ENCODE measurements around the gene MT1X.

Gene MT1X

DNA sequence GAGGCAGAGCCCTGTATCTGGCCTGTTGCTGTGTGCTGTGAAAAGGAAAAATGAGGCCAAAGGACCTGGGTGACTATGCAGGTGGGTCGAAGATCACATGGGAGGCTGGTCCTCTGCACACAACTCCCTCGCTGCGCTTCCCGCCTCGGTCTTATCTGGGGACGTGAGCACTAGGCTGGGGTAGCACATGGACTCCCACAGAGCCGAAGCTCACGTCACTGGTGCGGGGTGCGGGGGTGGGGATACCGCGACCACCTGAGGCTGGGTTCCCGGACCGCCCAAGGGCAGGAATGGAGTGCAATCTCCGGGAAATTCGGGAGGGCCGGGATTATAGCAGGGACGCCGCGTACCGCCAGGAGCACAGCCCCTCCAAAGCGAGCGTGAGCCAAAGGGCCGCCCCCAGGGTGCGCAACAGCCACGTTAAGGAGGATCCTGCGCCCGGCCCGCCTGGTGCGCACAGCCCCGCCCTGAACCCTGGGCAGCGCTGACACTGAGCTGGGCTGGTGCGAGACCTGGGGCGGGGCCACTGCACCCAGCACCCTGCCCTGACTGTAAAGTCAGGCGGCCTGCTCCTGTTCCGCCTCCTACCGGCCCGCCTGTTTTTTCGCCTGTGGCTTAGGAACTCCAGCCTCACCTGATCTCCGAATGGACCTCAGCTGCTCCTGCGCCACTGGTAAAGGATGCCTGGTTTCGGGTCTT, 39.0 kb upstream of the MT1X start:
- peak overlapping the region; percentile 12 for H3K9ac ChIP-seq (ENCODE audit: low read depth, low read length)
- H3K36me3 ChIP-seq (ENCODE audit: insufficient read depth, low read length) = no peaks in the 10 kb centered on the region
- no peaks in the 10 kb centered on the region for H3K9me3 ChIP-seq (replicated peaks; ENCODE audit: low read length)
- peaks cover 40% of the 10 kb centered on the region for H3K27me3 ChIP-seq (ENCODE audit: control insufficient read depth, insufficient read depth, low read length)
- peak overlapping the region; percentile 78 for H3K4me2 ChIP-seq (ENCODE audit: low read length)
- peak overlapping the region; percentile 63 for H3K4me3 ChIP-seq (ENCODE audit: low read length)
- H3K4me1 ChIP-seq (ENCODE audit: control insufficient read depth, insufficient read depth, low read length) = peaks cover 15% of the 10 kb centered on the region

- H3K36me3 ChIP-seq (ENCODE audit: insufficient read depth, low read length) = no peaks in the 10 kb centered on the region
- no peak overlapping the region for H3K9ac ChIP-seq (ENCODE audit: low read depth, low read length)
- H3K9me3 ChIP-seq (replicated peaks; ENCODE audit: low read length) = no peaks in the 10 kb centered on the region
- H3K27me3 ChIP-seq (ENCODE audit: control insufficient read depth, insufficient read depth, low read length) = peaks cover 46% of the 10 kb centered on the region
- peak overlapping the region; percentile 78 for H3K4me2 ChIP-seq (ENCODE audit: low read length)
- H3K4me1 ChIP-seq (ENCODE audit: control insufficient read depth, insufficient read depth, low read length) = peaks cover 11% of the 10 kb centered on the region
- peak overlapping the region; percentile 63 for H3K4me3 ChIP-seq (ENCODE audit: low read length)
These were observed 38.4 kb upstream of the MT1X start for GRCh38 chr16:56643833-56644232.

DNA sequence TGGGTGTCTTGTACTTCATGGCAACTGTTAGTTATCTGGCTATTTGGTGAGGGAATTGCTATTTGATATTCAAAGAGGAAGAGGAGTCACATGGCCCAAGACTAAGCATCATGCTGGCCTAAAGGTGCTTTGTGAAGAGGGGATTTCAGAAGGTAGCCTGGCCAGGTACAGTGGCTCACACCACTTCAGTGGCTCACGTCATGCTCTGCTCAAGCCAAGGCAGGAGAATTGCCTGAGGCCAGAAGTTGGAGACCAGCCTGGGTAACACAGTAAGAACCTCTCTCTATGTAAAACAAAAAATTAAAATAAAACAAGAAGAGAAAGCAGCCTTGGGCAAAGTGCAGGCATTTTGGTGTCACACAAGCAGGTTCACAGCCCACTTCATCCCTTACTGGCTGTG, 37.0 kb upstream of the MT1X start:
- Histone ChIP-seq H3K4me2 (ENCODE audit: low read length) (no peak overlapping the region), H3K27me3 (ENCODE audit: control insufficient read depth, insufficient read depth, low read length) (peaks cover 59% of the 10 kb centered on the region), H3K4me3 (ENCODE audit: low read length) (no peak overlapping the region), H3K9me3 (replicated peaks; ENCODE audit: low read length) (no peaks in the 10 kb centered on the region), H3K4me1 (ENCODE audit: control insufficient read depth, insufficient read depth, low read length) (peaks cover 11% of the 10 kb centered on the region), H3K9ac (ENCODE audit: low read depth, low read length) (no peak overlapping the region), H3K36me3 (ENCODE audit: insufficient read depth, low read length) (no peaks in the 10 kb centered on the region)

GRCh38 chr16:56645838-56646237, 36.4 kb upstream of the MT1X start:
- Histone ChIP-seq H3K9ac (ENCODE audit: low read depth, low read length) (no peak overlapping the region), H3K27me3 (ENCODE audit: control insufficient read depth, insufficient read depth, low read length) (peaks cover 62% of the 10 kb centered on the region), H3K9me3 (replicated peaks; ENCODE audit: low read length) (no peaks in the 10 kb centered on the region), H3K4me2 (ENCODE audit: low read length) (no peak overlapping the region), H3K36me3 (ENCODE audit: insufficient read depth, low read length) (no peaks in the 10 kb centered on the region), H3K4me3 (ENCODE audit: low read length) (no peak overlapping the region), H3K4me1 (ENCODE audit: control insufficient read depth, insufficient read depth, low read length) (peaks cover 11% of the 10 kb centered on the region)

DNA sequence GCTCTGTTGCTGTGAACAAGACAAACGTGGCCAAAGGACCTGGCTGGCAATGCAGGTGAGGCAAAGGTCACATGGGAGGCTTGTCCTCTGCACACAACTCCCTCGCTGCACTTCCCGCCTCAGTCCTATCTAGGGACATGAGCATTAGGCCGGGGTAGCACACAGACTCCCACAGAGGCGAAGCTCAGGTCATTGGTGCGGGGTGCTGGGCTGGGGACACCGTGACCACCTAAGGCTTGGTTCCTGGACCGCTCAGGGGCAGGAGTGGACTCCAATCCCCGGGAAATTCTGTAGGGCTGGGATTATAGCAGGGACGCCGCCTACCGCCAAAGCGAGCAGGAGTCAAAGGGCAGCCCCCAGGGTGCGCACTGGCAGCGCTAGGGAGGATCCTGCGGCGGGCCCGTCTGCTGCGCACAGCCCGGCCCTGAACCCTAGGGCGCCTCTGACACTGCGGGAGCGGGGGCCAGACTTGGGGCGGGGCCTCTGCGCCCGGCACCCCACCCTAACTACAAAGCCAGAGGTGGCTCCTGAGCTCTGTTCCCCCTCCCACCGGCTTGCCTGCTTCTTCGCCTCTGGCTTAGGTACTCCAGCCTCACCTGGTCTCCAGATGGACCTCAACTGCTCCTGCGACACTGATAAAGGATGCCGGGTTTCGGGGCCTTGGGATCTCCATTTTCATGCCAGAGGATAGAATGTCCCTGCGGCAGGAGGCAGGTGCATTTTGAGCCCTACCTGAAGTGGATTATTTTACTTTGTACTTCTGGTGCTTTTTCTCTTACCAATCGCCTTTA, 34.4 kb upstream of the MT1X start:
- no peak overlapping the region for H3K4me2 ChIP-seq (ENCODE audit: low read length)
- H3K27me3 ChIP-seq (ENCODE audit: control insufficient read depth, insufficient read depth, low read length) = peaks cover 78% of the 10 kb centered on the region
- H3K4me3 ChIP-seq (ENCODE audit: low read length) = no peak overlapping the region
- H3K9ac ChIP-seq (ENCODE audit: low read depth, low read length) = no peak overlapping the region
- H3K4me1 ChIP-seq (ENCODE audit: control insufficient read depth, insufficient read depth, low read length) = peaks cover 10% of the 10 kb centered on the region
- no peaks in the 10 kb centered on the region for H3K36me3 ChIP-seq (ENCODE audit: insufficient read depth, low read length)
- no peaks in the 10 kb centered on the region for H3K9me3 ChIP-seq (replicated peaks; ENCODE audit: low read length)

DNA sequence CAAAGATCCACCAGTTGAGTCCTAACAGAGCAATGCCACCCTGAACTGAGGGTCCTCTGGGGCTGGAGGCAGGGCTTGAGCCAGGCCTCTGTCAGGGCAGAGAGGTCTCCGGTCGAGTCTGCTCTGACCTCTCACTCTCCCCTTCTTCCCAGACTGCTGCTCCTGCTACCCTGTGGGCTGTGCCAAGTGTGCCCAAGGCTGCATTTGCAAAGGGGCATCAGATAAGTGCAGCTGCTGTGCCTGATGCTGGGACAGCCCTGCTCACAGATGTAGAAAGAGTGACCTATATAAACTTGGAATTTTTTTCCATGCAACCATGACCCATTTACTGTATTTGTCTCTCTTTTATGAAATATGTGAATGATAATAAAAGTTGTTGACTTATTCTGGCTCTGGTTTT, 33.0 kb upstream of the MT1X start:
- no peaks in the 10 kb centered on the region for H3K36me3 ChIP-seq (ENCODE audit: insufficient read depth, low read length)
- H3K27me3 ChIP-seq (ENCODE audit: control insufficient read depth, insufficient read depth, low read length) = peaks cover 74% of the 10 kb centered on the region
- no peaks in the 10 kb centered on the region for H3K4me1 ChIP-seq (ENCODE audit: control insufficient read depth, insufficient read depth, low read length)

DNA sequence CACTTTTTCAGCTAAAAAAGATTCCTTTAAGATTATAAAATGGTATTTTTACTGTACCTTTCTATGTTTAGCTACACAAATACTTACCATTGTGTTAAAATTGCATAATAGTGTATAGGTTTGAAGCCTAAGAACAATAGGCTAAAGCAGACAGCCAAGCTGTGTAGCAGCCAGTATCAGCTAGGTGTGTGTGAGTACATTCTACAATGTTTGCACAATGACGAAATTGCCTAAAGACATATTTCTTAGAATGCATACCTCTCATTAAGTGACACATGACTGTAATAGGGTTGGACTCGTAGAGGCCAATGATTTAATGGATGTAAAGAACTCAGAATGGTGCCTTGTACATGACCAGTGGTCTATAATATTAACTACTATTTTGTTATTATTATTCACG, 32.5 kb upstream of the MT1X start:
- no peaks in the 10 kb centered on the region for H3K4me1 ChIP-seq (ENCODE audit: control insufficient read depth, insufficient read depth, low read length)
- peaks cover 70% of the 10 kb centered on the region for H3K27me3 ChIP-seq (ENCODE audit: control insufficient read depth, insufficient read depth, low read length)
- no peaks in the 10 kb centered on the region for H3K9me3 ChIP-seq (replicated peaks; ENCODE audit: low read length)
- H3K9ac ChIP-seq (ENCODE audit: low read depth, low read length) = no peak overlapping the region
- no peak overlapping the region for H3K4me2 ChIP-seq (ENCODE audit: low read length)
- no peaks in the 10 kb centered on the region for H3K36me3 ChIP-seq (ENCODE audit: insufficient read depth, low read length)
- H3K4me3 ChIP-seq (ENCODE audit: low read length) = no peak overlapping the region

More for the DNA sequence above, 33.0 kb upstream of the MT1X start:
- no peak overlapping the region for H3K4me2 ChIP-seq (ENCODE audit: low read length)
- H3K9me3 ChIP-seq (replicated peaks; ENCODE audit: low read length) = no peaks in the 10 kb centered on the region
- no peak overlapping the region for H3K9ac ChIP-seq (ENCODE audit: low read depth, low read length)
- no peak overlapping the region for H3K4me3 ChIP-seq (ENCODE audit: low read length)

- Histone ChIP-seq H3K4me2 (ENCODE audit: low read length) (no peak within 1 kb of the TSS), H3K36me3 (ENCODE audit: insufficient read depth, low read length) (no peaks in the 10 kb centered on the region), H3K4me1 (ENCODE audit: control insufficient read depth, insufficient read depth, low read length) (no peaks in the 10 kb centered on the region), H3K9ac (ENCODE audit: low read depth, low read length) (no peak within 1 kb of the TSS), H3K9me3 (replicated peaks; ENCODE audit: low read length) (no peaks in the 10 kb centered on the region), H3K4me3 (ENCODE audit: low read length) (no peak within 1 kb of the TSS), H3K27me3 (ENCODE audit: control insufficient read depth, insufficient read depth, low read length) (peaks cover 56% of the 10 kb centered on the region)
These were observed 30.7 kb upstream of the MT1X start, which contains the start of gene MT1B for GRCh38 chr16:56651586-56651985. Gene MT1B (plus strand): TSS chr16:56651886. CDS start chr16:56651954, 68 bp downstream.

- Histone ChIP-seq H3K36me3 (ENCODE audit: insufficient read depth, low read length) (no peaks in the 10 kb centered on the region), H3K4me1 (ENCODE audit: control insufficient read depth, insufficient read depth, low read length) (peaks cover 1% of the 10 kb centered on the region), H3K9me3 (replicated peaks; ENCODE audit: low read length) (no peaks in the 10 kb centered on the region), H3K9ac (ENCODE audit: low read depth, low read length) (no peak overlapping the region), H3K27me3 (ENCODE audit: control insufficient read depth, insufficient read depth, low read length) (peaks cover 46% of the 10 kb centered on the region), H3K4me3 (ENCODE audit: low read length) (no peak overlapping the region), H3K4me2 (ENCODE audit: low read length) (no peak overlapping the region)
These were observed 29.7 kb upstream of the MT1X start for GRCh38 chr16:56652600-56652999.

- Histone ChIP-seq H3K4me2 (ENCODE audit: low read length) (no peak overlapping the region), H3K9me3 (replicated peaks; ENCODE audit: low read length) (no peaks in the 10 kb centered on the region), H3K4me1 (ENCODE audit: control insufficient read depth, insufficient read depth, low read length) (peaks cover 7% of the 10 kb centered on the region), H3K36me3 (ENCODE audit: insufficient read depth, low read length) (no peaks in the 10 kb centered on the region), H3K27me3 (ENCODE audit: control insufficient read depth, insufficient read depth, low read length) (peaks cover 45% of the 10 kb centered on the region), H3K9ac (ENCODE audit: low read depth, low read length) (no peak overlapping the region), H3K4me3 (ENCODE audit: low read length) (no peak overlapping the region)
These were observed 29.1 kb upstream of the MT1X start for GRCh38 chr16:56653218-56653617.

DNA sequence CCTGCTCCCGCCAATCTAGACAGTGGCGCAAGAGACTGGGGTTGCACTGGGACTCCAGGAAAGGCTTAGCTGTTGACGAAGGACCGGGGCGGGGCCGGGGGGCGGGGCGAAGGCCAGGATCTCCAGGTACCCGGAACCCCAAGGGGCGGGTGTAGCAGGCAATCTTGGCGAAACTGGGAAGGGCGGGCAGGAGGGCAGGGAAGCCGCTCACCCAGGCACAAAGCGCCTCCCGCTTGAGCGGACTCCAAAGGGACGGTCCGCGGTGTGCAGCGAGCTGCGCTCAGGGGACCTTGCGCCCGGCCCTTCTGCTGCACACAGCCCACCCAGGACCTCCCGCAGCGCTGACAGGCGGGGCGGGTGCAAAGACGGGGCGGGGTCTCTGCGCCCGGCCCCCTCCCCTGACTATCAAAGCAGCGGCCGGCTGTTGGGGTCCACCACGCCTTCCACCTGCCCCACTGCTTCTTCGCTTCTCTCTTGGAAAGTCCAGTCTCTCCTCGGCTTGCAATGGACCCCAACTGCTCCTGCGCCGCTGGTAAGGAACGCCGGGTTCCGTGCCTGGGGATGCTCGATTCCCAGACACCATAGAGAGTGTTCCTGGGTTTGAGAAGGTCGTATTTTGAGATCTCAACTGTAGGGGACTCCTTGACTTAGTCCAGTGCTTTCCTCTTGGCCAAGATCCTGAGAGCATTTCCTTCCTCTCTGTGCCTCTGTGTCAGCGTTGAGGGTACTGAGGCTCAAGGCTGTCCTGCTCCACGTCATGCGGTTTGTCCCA, 24.5 kb upstream of the MT1X start, which contains the start of gene MT1F:
Gene MT1F, plus strand, starts transcription at position 405 of the 772 bp plus-strand sequence. Its CDS starts 100 bp downstream, at position 505.
- Histone ChIP-seq H3K36me3 (ENCODE audit: insufficient read depth, low read length) (no peaks in the 10 kb centered on the region), H3K4me3 (ENCODE audit: low read length) (peak within 1 kb of the TSS; percentile 65), H3K4me1 (ENCODE audit: control insufficient read depth, insufficient read depth, low read length) (peaks cover 9% of the 10 kb centered on the region), H3K9ac (ENCODE audit: low read depth, low read length) (no peak within 1 kb of the TSS), H3K9me3 (replicated peaks; ENCODE audit: low read length) (no peaks in the 10 kb centered on the region), H3K27me3 (ENCODE audit: control insufficient read depth, insufficient read depth, low read length) (peaks cover 51% of the 10 kb centered on the region), H3K4me2 (ENCODE audit: low read length) (peak within 1 kb of the TSS; percentile 79)

All from skeletal muscle satellite cell (primary cell).